AG09309 (cell line): Measurements from ENCODE around the gene IL4I1.

Experiments
- DNase-seq: peaks from one replicate; pipeline ENCODE4 v3.0.0-alpha.2; 2010; ENCODE audit warnings: low read depth
- H3K4me3 ChIP-seq: 2 replicates; pipeline ENCODE4 v1.5.1; 2011; ENCODE audit warnings: mild to moderate bottlenecking, low read depth, low read length, moderate library complexity; ENCODE audit not compliant: control insufficient read depth
- CTCF ChIP-seq: IDR thresholded peaks from 2 replicates; pipeline ENCODE4 v1.5.1; 2011; ENCODE audit warnings: mild to moderate bottlenecking, low read depth, low read length, inconsistent platforms; ENCODE audit not compliant: insufficient read depth, control insufficient read depth; ENCODE audit errors: missing control alignments

Gene IL4I1

GRCh38 chr19:49883094-49883493, 13.6 kb downstream of the IL4I1 start:
- no peak for TF ChIP-seq CTCF
- H3K4me3 ChIP-seq = no peak overlapping the region
- no peak for DNase-seq

- no peak overlapping the region for H3K4me3 ChIP-seq
- no peak for TF ChIP-seq CTCF
- DNase-seq = no peak
Observed at GRCh38 chr19:49882643-49883042, 14.0 kb downstream of the IL4I1 start.

- no peak for TF ChIP-seq CTCF
- DNase-seq = no peak
- H3K4me3 ChIP-seq = no peak overlapping the region
Observed at GRCh38 chr19:49881672-49882394, 14.9 kb downstream of the IL4I1 start.

- H3K4me3 ChIP-seq = no peak overlapping the region
- TF ChIP-seq CTCF = no peak
- no peak for DNase-seq
Observed at GRCh38 chr19:49881186-49881585, 15.5 kb downstream of the IL4I1 start.

GRCh38 chr19:49880162-49880869, 16.4 kb downstream of the IL4I1 start:
- no peak for TF ChIP-seq CTCF
- no peak for DNase-seq
- H3K4me3 ChIP-seq = no peak overlapping the region

GRCh38 chr19:49879243-49879963, 17.3 kb downstream of the IL4I1 start:
- H3K4me3 ChIP-seq = no peak overlapping the region
- no peak for DNase-seq
- TF ChIP-seq CTCF = no peak
